HepG2 (cell line): ENCODE measurements around the gene SLC27A2.

Experiments used
- ARID3A ChIP-seq: IDR thresholded peaks from 2 replicates; pipeline ENCODE4 v1.6.1; 2012; ENCODE audit warnings: low read depth, low read length, improper control_type of control experiment
- CTCF ChIP-seq: sonication (generic); formaldehyde crosslinking; IDR thresholded peaks from 2 replicates; pipeline ENCODE4 v1.5.0; 2020; ENCODE audit warnings: mild to moderate bottlenecking, missing genetic modification reagents, moderate library complexity
- EP300 ChIP-seq, 3 experiments: sonication (generic) in 1 of 3; formaldehyde crosslinking in 1 of 3; IDR thresholded peaks; 2 replicates each; pipeline versions ENCODE4 v1.5.1 to v1.6.1; 2011 to 2020; ENCODE audit warnings: low read depth in 2 of 3, low read length in 2 of 3, borderline replicate concordance in 1 of 3, improper control_type of control experiment in 1 of 3, mild to moderate bottlenecking in 1 of 3, missing genetic modification reagents in 1 of 3, moderate library complexity in 1 of 3
- EZH2 ChIP-seq: conservative IDR thresholded peaks from 2 replicates; pipeline ENCODE4 v1.6.1; 2012; ENCODE audit warnings: mild to moderate bottlenecking, low read depth, low read length, moderate library complexity
- FOXK2 ChIP-seq: fragments of 450-650 bp; IDR thresholded peaks from 2 replicates; pipeline ENCODE4 v1.6.1; 2016
- HCFC1 ChIP-seq: fragments of 150-350 bp; IDR thresholded peaks from 2 replicates; pipeline ENCODE4 v1.6.1; 2014; ENCODE audit warnings: low read depth, low read length
- HDAC2 ChIP-seq: sonication (generic); formaldehyde crosslinking; IDR thresholded peaks from 2 replicates; pipeline ENCODE4 v1.4.0; 2020; ENCODE audit warnings: missing genetic modification reagents
- TBL1XR1 ChIP-seq: fragments of 150-350 bp; IDR thresholded peaks from 2 replicates; pipeline ENCODE4 v1.6.1; 2014; ENCODE audit warnings: borderline replicate concordance, low read length; ENCODE audit not compliant: partially characterized antibody
- ZNF274 ChIP-seq: sonication (generic); formaldehyde crosslinking; IDR thresholded peaks from 2 replicates; pipeline ENCODE4 v1.5.1; 2020; ENCODE audit warnings: mild to moderate bottlenecking, missing genetic modification reagents
- ZNF33A ChIP-seq: sonication (generic); formaldehyde crosslinking; IDR thresholded peaks from 2 replicates; pipeline ENCODE4 v1.5.1; 2020; ENCODE audit warnings: missing genetic modification reagents, mild to moderate bottlenecking, moderate library complexity, borderline replicate concordance
- ZNF512 ChIP-seq: sonication (generic); formaldehyde crosslinking; IDR thresholded peaks from 2 replicates; pipeline ENCODE4 v1.4.0; 2020; ENCODE audit warnings: mild to moderate bottlenecking, missing genetic modification reagents

- TF ChIP-seq FOXK2 (no peak), EP300 (IDR thresholded peaks at IDR 0.05; ENCODE audit: low read depth in 2 of 2, low read length in 2 of 2) (no peak), EP300 (CRISPR knock-in tag; IDR thresholded peaks at IDR 0.05; ENCODE audit: borderline replicate concordance) (no peak), HCFC1 (no peak), CTCF (CRISPR knock-in tag) (no peak), ZNF274 (CRISPR knock-in tag) (no peak), ZNF512 (no peak), TBL1XR1 (no peak), EZH2 (no peak), ARID3A (no peak), ZNF33A (no peak), HDAC2 (CRISPR knock-in tag) (no peak)
Observed at GRCh38 chr15:50135031-50135551, 46.9 kb upstream of the SLC27A2 start.
